Neuron (in vitro differentiated cells): Measurements from ENCODE around the gene GPR32.
"Not testable (repeated sequence)": the region's sequence is repeated elsewhere in the genome, so short reads cannot be mapped to it uniquely, and the experiment has no call there.

Source experiments
- H2AFZ ChIP-seq: one replicate; pipeline ENCODE4 v1.6.1; 2013; ENCODE audit warnings: low read depth, mild to moderate bottlenecking, inconsistent platforms, low read length, moderate library complexity
- H3K27me3 ChIP-seq: one replicate; pipeline ENCODE4 v1.6.1; 2013; ENCODE audit warnings: low read length; ENCODE audit not compliant: insufficient read depth
- H3K36me3 ChIP-seq: one replicate; pipeline ENCODE4 v1.6.1; 2013; ENCODE audit warnings: low read length; ENCODE audit not compliant: insufficient read depth
- H3K4me1 ChIP-seq: one replicate; pipeline ENCODE4 v1.6.1; 2013; ENCODE audit warnings: low read length; ENCODE audit not compliant: insufficient read depth
- H3K4me3 ChIP-seq: 2 replicates; pipeline ENCODE4 v1.5.1; 2013; ENCODE audit warnings: mild to moderate bottlenecking, low read length, moderate library complexity
- H3K9me3 ChIP-seq: one replicate; pipeline ENCODE4 v1.6.1; 2013; ENCODE audit warnings: low read length

GPR32 gene

GRCh38 chr19:50804420-50805272 is 34.4 kb downstream of the GPR32 start:
- H3K4me3 ChIP-seq: peak overlapping the region; percentile 88
- H3K27me3 ChIP-seq: no peaks in the 10 kb centered on the region
- peaks cover 17% of the 10 kb centered on the region for H3K4me1 ChIP-seq
- H3K36me3 ChIP-seq: peaks cover 24% of the 10 kb centered on the region
- H3K9me3 ChIP-seq: no peaks in the 10 kb centered on the region
- peak overlapping the region; percentile 12 for H2AFZ ChIP-seq

DNA sequence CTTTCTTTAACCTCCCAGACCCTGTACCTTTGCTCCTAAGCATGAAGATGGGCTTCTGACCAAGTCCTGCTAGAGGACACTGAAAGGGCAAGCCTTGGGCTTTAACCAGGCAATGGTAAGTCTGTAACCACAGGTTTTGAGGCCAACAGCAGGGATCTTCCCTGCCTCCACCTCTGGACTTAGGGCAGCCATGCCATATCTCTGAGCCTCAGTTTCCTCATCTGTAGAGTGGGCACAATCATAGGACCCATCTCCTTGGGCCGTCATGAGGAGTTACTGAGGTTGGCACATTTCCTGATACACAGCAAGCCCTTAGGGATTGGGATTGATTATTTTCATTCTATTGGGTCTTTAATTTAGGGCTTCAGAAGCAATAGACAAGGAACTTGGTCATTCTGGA is 38.6 kb downstream of the GPR32 start:
- H3K4me1 ChIP-seq: no peaks in the 10 kb centered on the region
- H3K27me3 ChIP-seq: no peaks in the 10 kb centered on the region
- H3K36me3 ChIP-seq: no peaks in the 10 kb centered on the region
- H3K9me3 ChIP-seq: no peaks in the 10 kb centered on the region
- no peak overlapping the region for H2AFZ ChIP-seq
- no peak overlapping the region for H3K4me3 ChIP-seq

DNA sequence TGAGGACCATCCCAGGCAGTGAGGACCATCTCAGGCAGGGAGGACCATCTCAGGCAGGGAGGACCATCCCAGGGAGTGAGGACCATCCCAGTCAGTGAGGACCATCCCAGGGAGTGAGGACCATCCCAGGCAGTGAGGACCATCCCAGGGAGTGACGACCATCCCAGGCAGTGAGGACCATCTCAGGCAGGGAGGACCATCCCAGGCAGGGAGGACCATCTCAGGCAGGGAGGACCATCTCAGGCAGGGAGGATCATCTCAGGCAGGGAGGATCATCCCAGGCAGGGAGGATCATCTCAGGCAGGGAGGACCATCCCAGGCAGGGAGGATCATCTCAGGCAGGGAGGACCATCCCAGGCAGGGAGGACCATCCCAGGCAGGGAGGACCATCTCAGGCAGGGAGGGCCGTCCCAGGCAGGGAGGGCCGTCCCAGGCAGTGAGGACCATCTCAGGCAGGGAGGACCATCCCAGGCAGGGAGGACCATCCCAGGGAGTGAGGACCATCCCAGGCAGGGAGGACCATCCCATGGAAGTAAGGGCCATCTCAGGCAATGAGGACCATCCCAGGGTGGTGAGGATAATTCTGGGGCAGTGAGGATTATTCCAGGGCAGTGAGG is 41.5 kb downstream of the GPR32 start:
- H3K9me3 ChIP-seq, H2AFZ ChIP-seq, H3K36me3 ChIP-seq, H3K4me1 ChIP-seq, H3K4me3 ChIP-seq: not testable (repeated sequence)
- H3K27me3 ChIP-seq: peaks cover 12% of the 10 kb centered on the region

DNA sequence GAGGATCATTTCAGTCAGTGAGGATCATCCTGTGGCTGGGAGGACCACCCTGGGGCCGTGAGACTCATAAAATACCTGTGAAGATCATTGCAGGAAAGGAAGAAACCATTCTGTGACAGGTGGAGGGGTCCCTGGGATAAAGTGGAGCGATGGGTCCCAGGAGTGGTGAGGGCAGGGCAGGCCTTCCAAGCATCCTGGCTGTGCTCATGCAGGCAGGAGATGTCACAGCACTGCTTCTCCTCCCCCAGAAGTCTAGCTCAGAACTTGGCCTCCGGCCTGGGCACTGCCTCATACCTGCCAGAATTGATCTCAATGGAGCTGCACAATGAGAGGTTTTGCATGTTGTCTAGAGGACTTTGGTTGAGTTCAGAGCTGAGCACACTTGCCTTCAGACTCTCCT is 42.2 kb downstream of the GPR32 start:
- H3K27me3 ChIP-seq: peaks cover 18% of the 10 kb centered on the region
- H3K36me3 ChIP-seq: no peaks in the 10 kb centered on the region
- no peaks in the 10 kb centered on the region for H3K9me3 ChIP-seq
- no peak overlapping the region for H3K4me3 ChIP-seq
- no peaks in the 10 kb centered on the region for H3K4me1 ChIP-seq
- no peak overlapping the region for H2AFZ ChIP-seq

- H3K36me3 ChIP-seq: no peaks in the 10 kb centered on the region
- H2AFZ ChIP-seq: no peak overlapping the region
- no peaks in the 10 kb centered on the region for H3K9me3 ChIP-seq
- no peak overlapping the region for H3K4me3 ChIP-seq
- no peaks in the 10 kb centered on the region for H3K4me1 ChIP-seq
- H3K27me3 ChIP-seq: peaks cover 42% of the 10 kb centered on the region
These were observed 44.6 kb downstream of the GPR32 start for GRCh38 chr19:50814883-50815282.

DNA sequence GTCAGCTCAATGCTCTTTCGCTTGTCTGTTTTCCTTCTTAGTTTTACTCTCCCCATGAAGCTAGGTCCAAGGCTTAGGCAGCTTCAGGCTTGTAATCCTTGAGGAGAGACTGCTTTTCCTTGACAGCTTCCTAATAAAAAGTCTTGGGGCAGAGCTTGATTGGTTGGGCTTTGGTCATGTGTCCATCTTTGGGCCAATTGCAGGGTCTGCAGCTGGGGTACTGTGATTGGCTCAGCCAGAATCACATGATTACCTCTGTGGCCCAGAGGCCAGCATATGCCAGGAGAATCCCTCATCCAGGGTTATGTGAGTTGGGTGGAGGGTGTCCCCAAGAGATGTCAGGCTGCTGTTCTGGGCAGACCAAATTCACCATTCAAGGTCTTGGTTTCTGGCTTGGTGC is 45.2 kb downstream of the GPR32 start:
- H3K4me1 ChIP-seq: no peaks in the 10 kb centered on the region
- no peak overlapping the region for H2AFZ ChIP-seq
- peaks cover 47% of the 10 kb centered on the region for H3K27me3 ChIP-seq
- no peak overlapping the region for H3K4me3 ChIP-seq
- H3K9me3 ChIP-seq: no peaks in the 10 kb centered on the region
- H3K36me3 ChIP-seq: no peaks in the 10 kb centered on the region

DNA sequence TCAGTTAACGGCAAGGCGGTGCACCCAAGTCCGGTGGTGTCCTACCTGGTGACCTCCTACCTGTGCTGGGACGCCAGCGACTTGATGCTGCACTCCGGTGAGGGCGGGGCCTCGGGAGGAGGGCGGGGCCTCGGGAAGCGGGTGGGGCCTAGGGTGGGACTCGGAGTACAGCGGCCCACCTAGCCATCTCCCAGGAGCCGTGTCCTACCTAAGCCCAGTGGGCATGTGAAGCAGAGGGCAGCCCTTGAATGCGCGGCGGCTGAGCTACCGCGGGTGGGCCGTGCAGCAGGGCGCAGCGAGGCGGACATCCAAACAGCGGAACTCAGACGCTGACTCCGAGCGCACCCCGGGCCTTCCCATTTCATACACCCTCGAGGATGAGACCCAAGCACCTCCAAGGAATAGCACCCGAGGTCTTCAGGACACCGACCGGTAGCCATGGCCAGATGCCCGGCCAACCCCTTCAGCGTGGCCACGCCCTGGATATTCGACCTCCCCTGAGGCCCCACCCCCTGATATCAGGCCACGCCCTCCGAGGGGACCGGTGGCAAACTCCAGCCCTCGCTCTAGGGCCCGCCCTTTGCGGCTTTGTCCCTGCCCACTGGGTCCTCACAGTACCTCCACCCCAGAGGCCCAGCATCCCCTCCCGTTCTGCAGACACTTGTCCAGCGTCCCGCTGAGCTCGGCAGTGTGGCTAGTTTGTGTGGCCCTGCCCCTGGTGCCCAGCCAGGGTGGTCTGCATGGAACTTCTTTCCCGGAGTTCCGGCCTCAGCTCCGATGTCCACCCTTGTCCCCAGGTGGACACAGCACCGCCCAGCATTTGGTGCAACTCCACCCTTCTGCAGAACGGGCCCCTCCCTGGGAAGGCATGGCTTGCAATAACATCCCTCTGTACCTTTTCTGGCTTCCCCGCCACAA is 47.9 kb downstream of the GPR32 start:
- H3K4me1 ChIP-seq: no peaks in the 10 kb centered on the region
- no peak overlapping the region for H2AFZ ChIP-seq
- H3K4me3 ChIP-seq: peak overlapping the region; percentile 7
- H3K36me3 ChIP-seq: no peaks in the 10 kb centered on the region
- no peaks in the 10 kb centered on the region for H3K9me3 ChIP-seq
- H3K27me3 ChIP-seq: peaks cover 67% of the 10 kb centered on the region

DNA sequence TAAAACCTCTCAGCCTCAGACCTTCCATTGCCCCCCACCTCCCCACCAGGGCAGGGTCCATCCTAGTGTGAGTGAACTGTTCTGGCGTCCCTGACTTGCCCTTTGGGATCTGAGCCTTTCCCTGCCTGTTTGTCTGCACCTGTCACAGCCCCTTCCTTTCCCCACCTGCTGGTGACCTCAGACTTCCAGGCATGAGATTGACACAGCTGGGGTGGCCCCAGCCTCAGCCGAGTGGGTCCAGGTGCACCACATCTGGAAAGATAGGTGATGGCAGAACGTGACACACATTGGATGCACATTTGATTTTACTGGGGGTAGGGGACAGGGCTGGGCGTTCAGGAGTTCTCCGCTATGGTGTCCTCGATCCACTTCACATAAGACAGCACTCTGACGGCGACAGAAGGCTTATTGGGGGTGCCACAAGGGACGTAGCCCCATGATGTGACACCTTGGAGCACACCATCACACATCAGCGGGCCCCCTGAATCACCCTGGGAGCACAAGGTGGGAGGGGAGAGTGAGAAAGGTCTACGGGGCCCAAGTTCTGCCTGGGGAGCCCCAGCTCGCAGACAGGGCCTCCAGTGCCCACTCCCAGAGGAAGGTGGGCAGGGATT is 48.7 kb downstream of the GPR32 start:
- Histone ChIP-seq H2AFZ (no peak overlapping the region), H3K36me3 (no peaks in the 10 kb centered on the region), H3K9me3 (no peaks in the 10 kb centered on the region), H3K4me1 (no peaks in the 10 kb centered on the region), H3K27me3 (peaks cover 67% of the 10 kb centered on the region), H3K4me3 (no peak overlapping the region)

DNA sequence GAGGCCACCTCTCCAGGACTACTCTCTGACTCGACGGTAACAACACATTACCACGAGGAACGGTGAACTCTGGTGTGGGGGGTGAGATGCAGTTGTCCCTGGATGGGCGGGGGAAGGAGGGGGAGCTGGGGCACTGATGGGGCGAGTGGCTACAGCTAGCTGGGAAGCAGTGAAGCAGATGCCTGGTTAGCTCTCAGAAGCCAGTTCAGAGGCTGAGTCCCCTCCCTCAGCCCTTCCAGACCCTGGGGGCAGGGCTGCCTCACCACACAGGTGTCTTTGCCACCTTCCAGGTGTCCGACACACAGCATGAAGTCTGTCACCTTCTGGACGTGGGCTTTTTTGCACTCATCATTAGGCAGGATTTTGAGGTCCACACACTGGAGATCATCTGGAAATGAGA is 49.4 kb downstream of the GPR32 start:
- H3K36me3 ChIP-seq: no peaks in the 10 kb centered on the region
- no peak overlapping the region for H2AFZ ChIP-seq
- no peaks in the 10 kb centered on the region for H3K9me3 ChIP-seq
- H3K4me3 ChIP-seq: no peak overlapping the region
- H3K27me3 ChIP-seq: peaks cover 67% of the 10 kb centered on the region
- no peaks in the 10 kb centered on the region for H3K4me1 ChIP-seq

DNA sequence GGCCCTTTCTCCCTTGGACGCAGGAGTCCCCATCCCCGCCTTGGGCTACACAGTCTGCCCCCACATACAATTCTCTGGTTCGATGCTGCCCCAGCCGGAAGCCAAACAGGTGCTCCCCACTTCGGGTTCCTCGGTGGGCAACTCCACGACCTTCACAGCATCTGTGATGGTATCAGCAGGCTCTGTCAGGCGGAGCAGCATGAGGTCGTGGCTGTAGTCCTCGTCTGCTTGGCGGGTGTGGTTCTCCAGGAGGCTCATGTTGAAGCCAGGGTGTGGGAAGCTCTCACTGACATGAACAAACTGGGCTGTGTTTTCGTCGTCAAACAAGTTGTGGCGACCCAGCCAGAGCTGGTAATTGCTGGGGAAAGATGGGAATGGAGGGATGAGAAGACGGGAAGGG is 49.8 kb downstream of the GPR32 start:
- no peaks in the 10 kb centered on the region for H3K4me1 ChIP-seq
- H3K36me3 ChIP-seq: no peaks in the 10 kb centered on the region
- no peak overlapping the region for H3K4me3 ChIP-seq
- no peak overlapping the region for H2AFZ ChIP-seq
- peaks cover 63% of the 10 kb centered on the region for H3K27me3 ChIP-seq
- H3K9me3 ChIP-seq: no peaks in the 10 kb centered on the region

DNA sequence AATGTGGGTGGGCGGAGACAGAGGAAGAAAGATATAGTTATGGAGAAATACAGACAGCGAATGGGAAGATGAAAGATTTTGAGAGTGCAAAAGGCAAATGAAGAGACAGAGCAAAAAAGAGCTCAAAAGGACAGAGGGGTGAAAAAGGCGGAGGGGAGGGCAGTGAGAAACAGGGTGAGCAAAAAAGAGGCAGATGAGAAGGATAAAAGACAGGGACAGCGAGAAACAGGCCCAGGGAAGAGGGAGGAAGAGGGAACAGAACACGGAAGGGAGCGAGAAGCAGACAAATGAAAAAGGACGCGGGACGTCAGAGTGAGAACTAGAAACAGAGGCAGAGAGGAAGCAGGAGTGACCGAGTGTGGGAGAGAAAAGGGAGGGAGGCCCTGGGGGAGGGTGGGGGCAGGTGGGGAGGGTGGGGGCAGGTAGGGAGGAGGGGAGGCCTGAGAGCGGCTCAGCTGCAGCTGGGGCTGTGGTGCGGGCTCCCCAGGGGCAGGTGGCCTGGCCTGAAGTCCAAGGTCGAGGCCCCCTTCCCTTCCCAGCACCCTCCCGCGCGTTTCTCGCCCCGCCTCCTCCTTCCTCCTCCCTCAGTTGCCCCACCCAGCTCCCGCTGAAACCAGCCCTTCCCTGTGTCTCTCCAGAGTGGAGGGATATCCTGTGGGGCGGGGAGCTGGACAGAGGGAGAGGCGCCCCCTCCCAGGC is 50.4 kb downstream of the GPR32 start:
- Histone ChIP-seq H2AFZ (no peak overlapping the region), H3K27me3 (peaks cover 58% of the 10 kb centered on the region), H3K36me3 (no peaks in the 10 kb centered on the region), H3K4me1 (no peaks in the 10 kb centered on the region), H3K4me3 (no peak overlapping the region), H3K9me3 (no peaks in the 10 kb centered on the region)

DNA sequence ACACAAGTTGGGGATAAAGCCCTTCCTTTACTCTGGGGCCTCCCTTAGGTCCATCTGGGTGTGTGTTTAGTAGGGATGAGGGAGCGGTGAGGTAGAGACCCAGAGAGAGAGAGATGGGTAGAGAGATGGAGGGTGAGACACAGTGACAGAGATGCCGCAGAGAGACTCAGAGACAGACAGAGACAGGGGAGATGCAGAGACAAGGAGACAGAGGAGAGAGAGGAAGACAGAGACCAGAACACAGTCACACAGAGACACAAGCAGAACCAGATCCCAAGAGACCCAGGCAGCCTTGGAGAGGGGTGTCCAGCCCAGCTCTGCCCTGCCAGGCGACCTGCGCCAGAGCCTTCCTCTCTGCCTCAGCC is 51.0 kb downstream of the GPR32 start:
- Histone ChIP-seq H3K27me3 (peaks cover 55% of the 10 kb centered on the region), H3K9me3 (no peaks in the 10 kb centered on the region), H2AFZ (no peak overlapping the region), H3K4me3 (no peak overlapping the region), H3K36me3 (no peaks in the 10 kb centered on the region), H3K4me1 (no peaks in the 10 kb centered on the region)
